K562 treated with DMSO at 1 percent for 4 hours (cell line): Measurements from ENCODE around the gene CDC14C. TPM values are rescaled to one million over a fixed set of nuclear protein-coding genes. Genes with fewer than 3 reads are reported as not detected.

Source experiments
- total RNA-seq: library from RNA; unstranded; fragments of 300-600 nt; gene quantifications from 2 replicates; pipeline ENCODE4 v1.2.3, GENCODE V29; 2022; ENCODE audit not compliant: insufficient read depth

The CDC14C gene
- not detected in 2 replicates for total RNA-seq

GRCh38 chr7:48924433-48924832 is at the start of gene CDC14C:
Gene CDC14C (plus strand): TSS chr7:48924547. CDS start chr7:48924673, 126 bp downstream.

